Neural cell (in vitro differentiated cells): ENCODE measurements around the gene DAG1.

Experiments used
- CTCF ChIP-seq: fragments of 450-650 bp; IDR thresholded peaks from 2 replicates; pipeline ENCODE4 v1.5.1; 2014; ENCODE audit warnings: antibody characterized with exemption, mild to moderate bottlenecking, moderate library complexity; ENCODE audit not compliant: poor library complexity, severe bottlenecking
- POLR2AphosphoS5 ChIP-seq: IDR thresholded peaks from 2 replicates; pipeline ENCODE4 v1.6.1; 2012
- TF ChIP-seq, protein P1 (sequence below): IDR thresholded peaks from 2 replicates; pipeline ENCODE4 v1.6.1; 2012; ENCODE audit warnings: borderline replicate concordance

DNA sequence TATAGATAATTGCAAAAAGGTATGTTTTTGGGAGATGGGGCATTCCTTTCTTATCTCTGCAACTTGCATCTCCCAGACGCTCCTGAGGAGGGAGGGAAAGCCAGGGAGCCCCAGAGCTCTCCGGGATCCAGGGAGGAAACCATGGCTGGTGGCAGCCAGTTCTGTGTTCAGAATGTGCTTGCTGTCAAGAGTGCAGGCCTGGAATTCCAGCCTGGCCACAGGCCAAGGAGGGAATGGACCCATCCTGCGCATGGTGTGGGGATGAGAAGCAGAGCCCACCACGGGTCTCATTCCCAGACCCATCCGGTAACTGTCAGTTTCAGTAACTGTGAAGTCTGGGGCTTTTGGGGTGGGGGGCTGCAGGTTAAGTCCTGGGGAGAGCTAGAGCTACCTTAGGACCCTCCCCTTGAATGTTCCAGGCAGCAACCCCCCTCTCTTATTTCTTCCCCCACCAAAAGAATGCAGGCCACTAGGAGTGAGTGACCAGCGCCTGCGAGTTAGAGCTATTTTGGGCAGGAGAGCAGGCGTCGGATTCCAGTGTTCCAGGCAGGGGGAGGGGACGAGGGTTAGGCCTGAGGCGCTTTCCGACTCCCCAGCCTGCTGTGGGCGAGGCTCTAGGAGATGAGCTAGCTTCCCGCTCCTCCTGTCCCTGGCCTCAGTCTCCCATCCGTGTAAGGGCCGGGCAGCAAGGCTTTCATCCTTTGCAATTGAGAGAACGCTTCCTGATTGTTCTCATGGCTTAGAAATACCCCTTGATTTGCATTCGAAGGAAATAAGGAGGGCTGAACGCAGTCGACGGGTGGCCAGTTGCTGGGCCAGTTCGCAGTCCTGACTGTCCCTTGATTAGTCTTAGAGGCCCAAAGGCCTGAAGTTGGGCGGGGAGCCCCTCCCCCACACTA, 781 bp upstream of the DAG1 start:
- no peak for TF ChIP-seq CTCF
- TF ChIP-seq POLR2AphosphoS5 = no peak
- TF ChIP-seq, protein P1, sequence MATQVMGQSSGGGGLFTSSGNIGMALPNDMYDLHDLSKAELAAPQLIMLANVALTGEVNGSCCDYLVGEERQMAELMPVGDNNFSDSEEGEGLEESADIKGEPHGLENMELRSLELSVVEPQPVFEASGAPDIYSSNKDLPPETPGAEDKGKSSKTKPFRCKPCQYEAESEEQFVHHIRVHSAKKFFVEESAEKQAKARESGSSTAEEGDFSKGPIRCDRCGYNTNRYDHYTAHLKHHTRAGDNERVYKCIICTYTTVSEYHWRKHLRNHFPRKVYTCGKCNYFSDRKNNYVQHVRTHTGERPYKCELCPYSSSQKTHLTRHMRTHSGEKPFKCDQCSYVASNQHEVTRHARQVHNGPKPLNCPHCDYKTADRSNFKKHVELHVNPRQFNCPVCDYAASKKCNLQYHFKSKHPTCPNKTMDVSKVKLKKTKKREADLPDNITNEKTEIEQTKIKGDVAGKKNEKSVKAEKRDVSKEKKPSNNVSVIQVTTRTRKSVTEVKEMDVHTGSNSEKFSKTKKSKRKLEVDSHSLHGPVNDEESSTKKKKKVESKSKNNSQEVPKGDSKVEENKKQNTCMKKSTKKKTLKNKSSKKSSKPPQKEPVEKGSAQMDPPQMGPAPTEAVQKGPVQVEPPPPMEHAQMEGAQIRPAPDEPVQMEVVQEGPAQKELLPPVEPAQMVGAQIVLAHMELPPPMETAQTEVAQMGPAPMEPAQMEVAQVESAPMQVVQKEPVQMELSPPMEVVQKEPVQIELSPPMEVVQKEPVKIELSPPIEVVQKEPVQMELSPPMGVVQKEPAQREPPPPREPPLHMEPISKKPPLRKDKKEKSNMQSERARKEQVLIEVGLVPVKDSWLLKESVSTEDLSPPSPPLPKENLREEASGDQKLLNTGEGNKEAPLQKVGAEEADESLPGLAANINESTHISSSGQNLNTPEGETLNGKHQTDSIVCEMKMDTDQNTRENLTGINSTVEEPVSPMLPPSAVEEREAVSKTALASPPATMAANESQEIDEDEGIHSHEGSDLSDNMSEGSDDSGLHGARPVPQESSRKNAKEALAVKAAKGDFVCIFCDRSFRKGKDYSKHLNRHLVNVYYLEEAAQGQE = no peak
